T-helper 1 cell treated with Interleukin-12 subunit alpha and Interleukin-12 subunit beta and Interleukin-4 antibody, amounts not matched to agents 30 μg/mL and 1 μg/mL, for 36 hours (primary cell): ENCODE measurements around the gene MCMBP.
"Not testable (repeated sequence)": the region's sequence is repeated elsewhere in the genome, so short reads cannot be mapped to it uniquely, and the experiment has no call there.

Experiments used
- H3K27ac Mint-ChIP-seq: one replicate; pipeline ENCODE4 v1.8.0; 2021; ENCODE audit warnings: mild to moderate bottlenecking, mixed read lengths
- H3K27me3 Mint-ChIP-seq: one replicate; pipeline ENCODE4 v1.8.0; 2021; ENCODE audit warnings: low read depth, mixed read lengths
- H3K36me3 Mint-ChIP-seq: one replicate; pipeline ENCODE4 v1.8.0; 2021; ENCODE audit warnings: low read depth, mixed read lengths
- H3K4me1 Mint-ChIP-seq: one replicate; pipeline ENCODE4 v1.8.0; 2021; ENCODE audit warnings: low read depth, mixed read lengths
- H3K4me3 Mint-ChIP-seq: one replicate; pipeline ENCODE4 v1.8.0; 2021; ENCODE audit warnings: mild to moderate bottlenecking, moderate library complexity, mixed read lengths
- H3K9me3 Mint-ChIP-seq: one replicate; pipeline ENCODE4 v1.8.0; 2021; ENCODE audit warnings: mixed read lengths

MCMBP gene

GRCh38 chr10:119891849-119892187, 19.2 kb upstream of the MCMBP start:
- not testable (repeated sequence) for H3K27me3 Mint-ChIP-seq, H3K9me3 Mint-ChIP-seq, H3K36me3 Mint-ChIP-seq
- peaks cover 38% of the 10 kb centered on the region for H3K4me1 Mint-ChIP-seq
- peak overlapping the region; percentile 98 for H3K4me3 Mint-ChIP-seq
- H3K27ac Mint-ChIP-seq = peak overlapping the region; percentile 94

- not testable (repeated sequence) for H3K36me3 Mint-ChIP-seq, H3K9me3 Mint-ChIP-seq, H3K27me3 Mint-ChIP-seq, H3K27ac Mint-ChIP-seq, H3K4me3 Mint-ChIP-seq
- peaks cover 23% of the 10 kb centered on the region for H3K4me1 Mint-ChIP-seq
Measured at GRCh38 chr10:119890307-119890706, 17.7 kb upstream of the MCMBP start.

GRCh38 chr10:119889201-119889600, 16.6 kb upstream of the MCMBP start:
- not testable (repeated sequence) for H3K27ac Mint-ChIP-seq, H3K27me3 Mint-ChIP-seq, H3K36me3 Mint-ChIP-seq, H3K4me3 Mint-ChIP-seq, H3K9me3 Mint-ChIP-seq
- peaks cover 16% of the 10 kb centered on the region for H3K4me1 Mint-ChIP-seq

GRCh38 chr10:119888715-119889114, 16.1 kb upstream of the MCMBP start:
- peaks cover 11% of the 10 kb centered on the region for H3K4me1 Mint-ChIP-seq
- not testable (repeated sequence) for H3K27ac Mint-ChIP-seq, H3K27me3 Mint-ChIP-seq, H3K4me3 Mint-ChIP-seq, H3K9me3 Mint-ChIP-seq, H3K36me3 Mint-ChIP-seq

- not testable (repeated sequence) for H3K27me3 Mint-ChIP-seq, H3K4me1 Mint-ChIP-seq, H3K9me3 Mint-ChIP-seq, H3K36me3 Mint-ChIP-seq, H3K4me3 Mint-ChIP-seq, H3K27ac Mint-ChIP-seq
Measured at GRCh38 chr10:119886070-119886469, 13.4 kb upstream of the MCMBP start.

- H3K9me3 Mint-ChIP-seq, H3K4me3 Mint-ChIP-seq, H3K36me3 Mint-ChIP-seq, H3K27me3 Mint-ChIP-seq, H3K27ac Mint-ChIP-seq, H3K4me1 Mint-ChIP-seq: not testable (repeated sequence)
Measured at GRCh38 chr10:119883901-119884611, 11.4 kb upstream of the MCMBP start.

GRCh38 chr10:119878524-119878923, 5.9 kb upstream of the MCMBP start:
- peaks cover 5% of the 10 kb centered on the region for H3K4me1 Mint-ChIP-seq
- no peaks in the 10 kb centered on the region for H3K9me3 Mint-ChIP-seq
- H3K36me3 Mint-ChIP-seq = no peaks in the 10 kb centered on the region
- H3K27ac Mint-ChIP-seq = no peak overlapping the region
- H3K27me3 Mint-ChIP-seq = peaks cover 4% of the 10 kb centered on the region
- H3K4me3 Mint-ChIP-seq = no peak overlapping the region

- peaks cover 29% of the 10 kb centered on the region for H3K4me1 Mint-ChIP-seq
- H3K9me3 Mint-ChIP-seq = no peaks in the 10 kb centered on the region
- peak overlapping the region; percentile 61 for H3K27ac Mint-ChIP-seq
- H3K36me3 Mint-ChIP-seq = peaks cover 2% of the 10 kb centered on the region
- peaks cover 4% of the 10 kb centered on the region for H3K27me3 Mint-ChIP-seq
- H3K4me3 Mint-ChIP-seq = peak overlapping the region; percentile 71
Measured at GRCh38 chr10:119872860-119873681, 428 bp upstream of the MCMBP start.

- Mint-ChIP-seq H3K4me3 (peak overlapping the region; percentile 69), H3K27ac (peak overlapping the region; percentile 43), H3K27me3 (peaks cover 4% of the 10 kb centered on the region), H3K36me3 (peaks cover 2% of the 10 kb centered on the region), H3K9me3 (no peaks in the 10 kb centered on the region), H3K4me1 (peaks cover 32% of the 10 kb centered on the region)
Measured at GRCh38 chr10:119871881-119872609, 598 bp downstream of the MCMBP start.

GRCh38 chr10:119869398-119869797, 3.2 kb downstream of the MCMBP start:
- Mint-ChIP-seq H3K4me3 (peak overlapping the region; percentile 15), H3K36me3 (peaks cover 14% of the 10 kb centered on the region), H3K4me1 (peaks cover 42% of the 10 kb centered on the region)
- H3K27ac Mint-ChIP-seq, H3K9me3 Mint-ChIP-seq, H3K27me3 Mint-ChIP-seq: not testable (repeated sequence)

- H3K4me1 Mint-ChIP-seq = peaks cover 45% of the 10 kb centered on the region
- H3K36me3 Mint-ChIP-seq = peaks cover 19% of the 10 kb centered on the region
- H3K27ac Mint-ChIP-seq = no peak overlapping the region
- H3K9me3 Mint-ChIP-seq = peaks cover 9% of the 10 kb centered on the region
- no peak overlapping the region for H3K4me3 Mint-ChIP-seq
- no peaks in the 10 kb centered on the region for H3K27me3 Mint-ChIP-seq
Measured at GRCh38 chr10:119867317-119867716, 5.3 kb downstream of the MCMBP start.

GRCh38 chr10:119865699-119866240, 6.9 kb downstream of the MCMBP start:
- Mint-ChIP-seq H3K4me3 (no peak overlapping the region), H3K36me3 (peaks cover 19% of the 10 kb centered on the region), H3K4me1 (peaks cover 39% of the 10 kb centered on the region), H3K27ac (no peak overlapping the region), H3K27me3 (no peaks in the 10 kb centered on the region), H3K9me3 (peaks cover 9% of the 10 kb centered on the region)

- no peak overlapping the region for H3K4me3 Mint-ChIP-seq
- no peak overlapping the region for H3K27ac Mint-ChIP-seq
- H3K9me3 Mint-ChIP-seq = peaks cover 9% of the 10 kb centered on the region
- peaks cover 20% of the 10 kb centered on the region for H3K36me3 Mint-ChIP-seq
- H3K4me1 Mint-ChIP-seq = peaks cover 37% of the 10 kb centered on the region
- no peaks in the 10 kb centered on the region for H3K27me3 Mint-ChIP-seq
Measured at GRCh38 chr10:119863951-119864565, 8.6 kb downstream of the MCMBP start.

- Mint-ChIP-seq H3K27ac (no peak overlapping the region), H3K27me3 (no peaks in the 10 kb centered on the region), H3K4me3 (no peak overlapping the region), H3K4me1 (peaks cover 31% of the 10 kb centered on the region), H3K36me3 (peaks cover 22% of the 10 kb centered on the region), H3K9me3 (peaks cover 9% of the 10 kb centered on the region)
Measured at GRCh38 chr10:119862524-119862923, 10.1 kb downstream of the MCMBP start.
